Gastrocnemius medialis (tissue), 4 donors: ENCODE data around the gene FAM3D. TPM values are rescaled to one million over a fixed set of nuclear protein-coding genes. Genes with fewer than 3 reads are reported as not detected.

Source experiments
- ATAC-seq, 2 donors: fragments of 150-250 bp; one replicate each; pipeline ENCODE4 v1.9.1; 2016
- DNase-seq, 2 donors: peaks; one replicate each; pipeline ENCODE4 v3.0.0-alpha.2; 2019
- H3K27ac ChIP-seq, 4 donors: fragments of 200-600 bp; sonication (generic); 1 replicate in 1 of 4; 2 replicates in 3 of 4; pipeline ENCODE4 v1.5.1; 2016 to 2018; ENCODE audit warnings: mild to moderate bottlenecking in 2 of 4, moderate library complexity in 1 of 4
- H3K27me3 ChIP-seq, 3 donors: fragments of 200-600 bp; sonication (generic) in 2 of 3; 1 replicate in 1 of 3; 2 replicates in 2 of 3; pipeline versions ENCODE4 v1.5.1 to v1.6.0; 2016 to 2019; ENCODE audit warnings: mild to moderate bottlenecking in 1 of 3, moderate library complexity in 1 of 3
- H3K36me3 ChIP-seq, 2 donors: fragments of 200-600 bp; sonication (generic) in 1 of 2; one replicate each; pipeline ENCODE4 v1.5.1; 2017 to 2018
- H3K4me1 ChIP-seq, 2 donors: fragments of 200-600 bp; sonication (generic) in 1 of 2; one replicate each; pipeline ENCODE4 v1.5.1; 2016 to 2017; ENCODE audit warnings: mild to moderate bottlenecking in 2 of 2
- H3K4me3 ChIP-seq, 4 donors: fragments of 200-600 bp; sonication (generic) in 3 of 4; 1 replicate in 1 of 4; 2 replicates in 3 of 4; pipeline ENCODE4 v1.5.1; 2016 to 2019; ENCODE audit warnings: mild to moderate bottlenecking in 2 of 4
- H3K9me3 ChIP-seq, 3 donors: fragments of 200-600 bp; sonication (generic) in 2 of 3; 1 replicate in 1 of 3; 2 replicates in 2 of 3; pipeline ENCODE4 v1.5.1; 2016 to 2019
- POLR2A ChIP-seq, 2 donors: fragments of 450-650 bp; IDR thresholded peaks; one replicate each; pipeline ENCODE4 v1.6.1; 2017; ENCODE audit warnings: antibody characterized with exemption in 2 of 2, mild to moderate bottlenecking in 2 of 2, moderate library complexity in 2 of 2
- in situ Hi-C, 4 donors: fragments of 200-750 bp; cut with MboI; loops; one replicate each; pipeline versions ENCODE4 v1.15.0 to v1.8.0; 2017; ENCODE audit warnings: low sequenced_read_pairs in 4 of 4
- intact Hi-C: fragments of 100-400 bp; cut with DNase I; formaldehyde crosslinking; loops from one replicate; pipeline ENCODE4 v1.15.1; 2023; ENCODE audit warnings: low total_unique reads
- total RNA-seq, 4 donors: library from RNA; depleted of rRNA; stranded (reverse); fragments of >200 nt; gene quantifications; one replicate each; pipeline versions ENCODE4 v1.1.0 to v1.2.3, GENCODE V29; 2016
- TF ChIP-seq, protein P1 (sequence below), 5 experiments: fragments of 450-650 bp in 3 of 5; fragments of 200-600 bp in 2 of 5; sonication (generic) in 2 of 5; IDR thresholded peaks in 4 of 5; conservative IDR thresholded peaks in 1 of 5; 1 replicate in 4 of 5; 2 replicates in 1 of 5; pipeline ENCODE4 v1.5.1; 2016 to 2019; ENCODE audit warnings: antibody characterized with exemption in 5 of 5, mild to moderate bottlenecking in 3 of 5, moderate library complexity in 3 of 5

FAM3D gene
- total RNA-seq, 4 donors from 2014 or later = 0.83 TPM; not detected in 3

DNA sequence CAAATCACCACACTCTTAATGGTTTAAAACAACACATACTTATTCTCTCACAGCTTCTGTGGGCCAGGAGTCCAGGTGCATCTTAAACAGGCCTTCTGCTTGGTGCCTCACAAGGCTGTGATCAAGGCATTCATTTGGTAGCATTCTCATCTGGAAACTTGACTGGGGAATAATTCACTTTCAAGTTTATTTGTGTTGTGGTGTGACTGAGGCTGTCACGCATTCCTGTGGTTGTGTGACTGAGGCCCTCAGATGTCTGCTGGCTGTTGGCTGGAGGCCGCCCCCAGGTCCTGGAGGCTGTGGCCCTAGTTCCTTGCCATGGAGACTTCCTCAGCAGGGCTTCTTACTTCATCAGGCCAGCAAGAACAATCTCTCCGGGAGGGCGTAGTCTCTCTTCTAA, 16.9 kb upstream of the FAM3D start:
- Histone ChIP-seq H3K4me1 (peaks cover 0 to 6% of the 10 kb centered on the region in 2 donors), H3K4me3 (no peak overlapping the region), H3K27ac (peak overlapping the region in 3 of 4 donors; percentile 25 to 55 (median 28)), H3K9me3 (no peaks in the 10 kb centered on the region), H3K36me3 (no peaks in the 10 kb centered on the region), H3K27me3 (no peaks in the 10 kb centered on the region)
- no peak for DNase-seq
- in situ Hi-C loops = no loop called here
- TF ChIP-seq, protein P1, sequence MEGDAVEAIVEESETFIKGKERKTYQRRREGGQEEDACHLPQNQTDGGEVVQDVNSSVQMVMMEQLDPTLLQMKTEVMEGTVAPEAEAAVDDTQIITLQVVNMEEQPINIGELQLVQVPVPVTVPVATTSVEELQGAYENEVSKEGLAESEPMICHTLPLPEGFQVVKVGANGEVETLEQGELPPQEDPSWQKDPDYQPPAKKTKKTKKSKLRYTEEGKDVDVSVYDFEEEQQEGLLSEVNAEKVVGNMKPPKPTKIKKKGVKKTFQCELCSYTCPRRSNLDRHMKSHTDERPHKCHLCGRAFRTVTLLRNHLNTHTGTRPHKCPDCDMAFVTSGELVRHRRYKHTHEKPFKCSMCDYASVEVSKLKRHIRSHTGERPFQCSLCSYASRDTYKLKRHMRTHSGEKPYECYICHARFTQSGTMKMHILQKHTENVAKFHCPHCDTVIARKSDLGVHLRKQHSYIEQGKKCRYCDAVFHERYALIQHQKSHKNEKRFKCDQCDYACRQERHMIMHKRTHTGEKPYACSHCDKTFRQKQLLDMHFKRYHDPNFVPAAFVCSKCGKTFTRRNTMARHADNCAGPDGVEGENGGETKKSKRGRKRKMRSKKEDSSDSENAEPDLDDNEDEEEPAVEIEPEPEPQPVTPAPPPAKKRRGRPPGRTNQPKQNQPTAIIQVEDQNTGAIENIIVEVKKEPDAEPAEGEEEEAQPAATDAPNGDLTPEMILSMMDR (IDR thresholded peaks at IDR 0.05 in 4 of 5, conservative IDR thresholded peaks at IDR 0.05 in 1 of 5) = no peak
- TF ChIP-seq POLR2A (IDR thresholded peaks at IDR 0.05) = no peak
- no peak for ATAC-seq
- intact Hi-C loops = no loop called here

DNA sequence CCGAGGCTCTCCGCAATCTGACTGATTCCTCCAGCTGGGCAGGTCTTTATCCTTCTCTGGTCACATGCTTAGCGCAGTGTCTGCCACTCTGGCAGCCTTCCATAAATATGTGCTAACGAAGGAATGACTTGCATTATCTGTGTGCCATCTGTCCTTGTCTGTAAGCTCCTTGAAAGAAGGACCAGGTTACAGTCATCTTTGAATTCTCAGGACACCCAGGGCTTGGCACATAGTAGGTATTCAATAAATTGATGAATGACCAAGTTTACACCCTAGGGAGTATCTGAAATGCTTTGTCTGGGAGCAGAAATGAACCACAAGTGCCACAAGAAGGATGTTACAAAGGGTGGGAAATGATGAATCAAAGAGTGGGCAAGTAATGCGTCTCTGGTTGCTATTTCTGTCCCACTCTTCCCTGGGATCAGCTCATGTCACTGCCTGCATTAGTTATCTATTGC, 16.5 kb upstream of the FAM3D start:
- peak overlapping the region in 3 of 4 donors; percentile 25 to 55 (median 28) for H3K27ac ChIP-seq
- H3K4me1 ChIP-seq = peaks cover 0 to 6% of the 10 kb centered on the region in 2 donors
- H3K36me3 ChIP-seq = no peaks in the 10 kb centered on the region
- no peaks in the 10 kb centered on the region for H3K9me3 ChIP-seq
- no peak overlapping the region for H3K4me3 ChIP-seq
- DNase-seq (peak; percentile 6 to 63), ATAC-seq (peak; percentile 80 to 95)
- intact Hi-C loops (no loop called here), in situ Hi-C loops (no loop called here)
- no peaks in the 10 kb centered on the region for H3K27me3 ChIP-seq
- TF ChIP-seq, protein P1 (IDR thresholded peaks at IDR 0.05 in 4 of 5, conservative IDR thresholded peaks at IDR 0.05 in 1 of 5) = no peak
- TF ChIP-seq POLR2A (IDR thresholded peaks at IDR 0.05) = no peak

DNA sequence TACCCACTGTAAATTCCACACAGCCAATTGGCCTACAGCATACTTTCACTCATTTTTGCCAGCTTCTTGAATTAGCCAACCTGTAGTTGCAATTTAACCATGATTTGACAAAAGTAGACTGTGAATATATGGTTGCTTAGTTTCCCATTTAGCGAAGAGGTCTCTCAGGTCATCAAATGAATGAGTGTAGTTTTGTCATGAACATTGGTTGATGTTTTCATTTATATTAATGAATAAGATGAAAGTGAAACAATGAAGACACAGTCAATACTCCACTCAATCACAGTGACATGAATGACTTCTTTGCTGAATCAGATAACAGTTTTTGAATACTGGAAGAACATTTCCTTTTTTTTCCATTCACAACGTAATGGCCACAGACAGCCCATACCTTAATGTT, 15.3 kb upstream of the FAM3D start:
- Histone ChIP-seq H3K27ac (no peak overlapping the region), H3K4me3 (no peak overlapping the region), H3K4me1 (peaks cover 0 to 6% of the 10 kb centered on the region in 2 donors), H3K36me3 (no peaks in the 10 kb centered on the region), H3K9me3 (no peaks in the 10 kb centered on the region), H3K27me3 (no peaks in the 10 kb centered on the region)
- intact Hi-C loops = no loop called here
- no peak for DNase-seq
- no peak for TF ChIP-seq POLR2A (IDR thresholded peaks at IDR 0.05)
- TF ChIP-seq, protein P1 (IDR thresholded peaks at IDR 0.05 in 4 of 5, conservative IDR thresholded peaks at IDR 0.05 in 1 of 5) = no peak
- in situ Hi-C loops = no loop called here
- no peak for ATAC-seq

DNA sequence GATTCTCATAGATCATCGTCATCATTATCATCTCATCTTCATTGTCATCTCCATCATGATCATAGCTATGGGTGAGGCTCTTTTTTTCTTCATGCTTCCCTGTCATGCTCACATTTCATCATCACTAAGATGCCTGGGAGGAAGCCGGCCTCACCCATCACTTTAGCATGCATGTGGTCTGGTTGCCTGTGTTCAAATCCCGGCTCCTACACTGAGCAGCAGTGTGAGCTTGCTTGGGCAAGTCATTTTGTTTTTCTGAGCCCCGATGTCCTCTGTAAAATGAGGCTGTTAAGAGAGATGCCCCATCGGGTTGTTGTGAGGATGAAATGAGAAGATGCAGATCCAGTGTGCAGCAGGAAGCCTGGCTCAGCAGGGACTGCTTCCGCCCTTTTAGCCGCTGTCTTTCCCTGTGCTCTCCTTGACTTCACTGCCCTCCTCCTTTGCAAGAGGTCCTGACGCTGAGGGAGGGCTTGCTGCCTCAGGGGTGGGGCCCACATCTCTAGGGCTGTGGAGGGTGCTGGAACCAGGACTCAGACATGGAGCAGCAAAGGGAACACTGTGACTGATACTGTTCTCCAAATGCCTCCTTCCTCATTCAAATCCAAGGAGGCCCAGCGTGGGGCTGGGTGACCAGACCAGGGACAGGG, 14.4 kb upstream of the FAM3D start:
- intact Hi-C loops (no loop called here), in situ Hi-C loops (no loop called here)
- no peaks in the 10 kb centered on the region for H3K9me3 ChIP-seq
- TF ChIP-seq, protein P1 (IDR thresholded peaks at IDR 0.05 in 4 of 5, conservative IDR thresholded peaks at IDR 0.05 in 1 of 5) = no peak
- TF ChIP-seq POLR2A (IDR thresholded peaks at IDR 0.05) = no peak
- no peaks in the 10 kb centered on the region for H3K36me3 ChIP-seq
- no peaks in the 10 kb centered on the region for H3K27me3 ChIP-seq
- peaks cover 0 to 6% of the 10 kb centered on the region in 2 donors for H3K4me1 ChIP-seq
- no peak for DNase-seq
- no peak overlapping the region for H3K27ac ChIP-seq
- no peak overlapping the region for H3K4me3 ChIP-seq
- no peak for ATAC-seq
